ENCODE results near the gene HAP1.
A peak's percentile ranks its signal among the peaks of the same experiment; 100 is the strongest.
"Not testable (repeated sequence)": the region's sequence is repeated elsewhere in the genome, so short reads cannot be mapped to it uniquely, and the experiment has no call there.

Gene HAP1

DNA sequence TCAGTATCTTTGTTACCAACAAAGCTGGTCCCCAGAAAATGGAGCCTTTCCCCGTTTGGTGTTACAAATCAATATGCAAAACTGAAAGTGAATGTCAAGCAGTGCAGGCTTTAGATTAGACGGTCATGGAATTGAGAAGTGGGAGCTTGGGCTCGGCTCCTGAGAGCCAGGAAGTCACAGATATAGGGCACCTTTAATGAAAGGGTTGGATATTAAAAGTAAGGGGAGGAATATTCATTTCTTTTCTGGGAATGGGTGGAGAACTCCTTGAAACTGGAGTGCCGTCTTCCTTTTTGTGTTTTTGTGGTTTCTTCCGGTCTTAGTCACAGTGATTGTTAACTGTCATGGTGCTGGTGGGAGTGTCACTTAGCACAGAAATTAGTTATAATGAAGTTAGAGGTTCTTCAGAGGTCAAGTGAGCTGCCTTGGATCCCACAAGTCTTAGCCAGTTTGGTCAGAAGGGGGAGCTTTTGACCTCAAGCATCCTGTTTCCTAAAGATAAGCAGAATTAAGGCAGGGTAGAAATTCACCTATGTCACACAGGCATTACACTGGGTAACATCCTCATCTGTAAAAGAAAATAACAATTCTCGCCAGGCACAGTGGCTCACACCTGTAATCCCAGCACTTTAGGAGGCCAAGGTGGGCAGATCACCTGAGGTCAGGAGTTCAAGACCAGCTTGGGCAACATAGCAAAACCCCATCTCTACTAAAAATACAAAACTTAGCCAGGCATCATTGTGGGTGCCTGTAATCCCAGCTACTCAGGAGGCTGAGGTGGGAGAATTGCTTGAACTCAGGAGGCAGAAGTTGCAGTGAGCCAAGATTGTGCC lies 55.3 kb downstream of the HAP1 start:
- peak in 1 of 2 experiments; percentile 36 for DNase-seq (ENCODE audit: low read depth in 1 of 2, low spot score in 1 of 2)
- in situ Hi-C loops (cut with HindIII; ENCODE audit: low pct_unique_long_range_greater_than_20kb, low sequenced_read_pairs) = no loop called here
- TF ChIP-seq JUND (IDR thresholded peaks at IDR 0.05; ENCODE audit: low read depth) = no peak

DNA sequence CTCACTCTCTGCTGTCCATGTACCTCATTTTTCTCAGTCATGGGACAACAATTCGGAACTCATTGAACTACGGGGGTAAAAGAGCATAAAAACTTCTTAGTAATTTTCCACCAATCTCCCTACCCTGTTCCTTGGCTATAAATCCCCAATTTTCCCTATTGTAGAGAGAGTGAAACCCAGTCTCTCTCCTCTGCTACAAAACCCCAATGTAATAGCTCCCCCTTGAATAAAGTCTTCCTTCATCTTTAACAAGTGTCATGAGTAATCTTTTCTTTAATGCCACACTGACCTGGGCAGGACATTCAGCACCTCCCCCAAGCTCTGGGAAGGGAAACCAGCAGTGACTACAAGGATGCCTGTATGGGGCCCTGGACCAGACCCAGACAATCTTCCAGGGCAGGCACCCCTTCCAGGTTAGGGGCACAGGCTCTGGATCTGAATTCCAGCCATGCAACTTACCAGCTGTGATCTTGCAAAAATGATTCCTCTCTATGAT lies 56.0 kb downstream of the HAP1 start:
- DNase-seq (ENCODE audit: low read depth in 1 of 2, low spot score in 1 of 2) = peak in 1 of 2 experiments; percentile 66
- in situ Hi-C loops (cut with HindIII; ENCODE audit: low pct_unique_long_range_greater_than_20kb, low sequenced_read_pairs) = no loop called here
- TF ChIP-seq JUND (IDR thresholded peaks at IDR 0.05; ENCODE audit: low read depth) = no peak

GRCh38 chr17:41676058-41676419 lies 58.4 kb downstream of the HAP1 start:
- no peak for DNase-seq (ENCODE audit: low read depth in 1 of 2, low spot score in 1 of 2)
- in situ Hi-C loops (cut with HindIII; ENCODE audit: low pct_unique_long_range_greater_than_20kb, low sequenced_read_pairs) = no loop called here
- TF ChIP-seq JUND (IDR thresholded peaks at IDR 0.05; ENCODE audit: low read depth) = no peak

DNA sequence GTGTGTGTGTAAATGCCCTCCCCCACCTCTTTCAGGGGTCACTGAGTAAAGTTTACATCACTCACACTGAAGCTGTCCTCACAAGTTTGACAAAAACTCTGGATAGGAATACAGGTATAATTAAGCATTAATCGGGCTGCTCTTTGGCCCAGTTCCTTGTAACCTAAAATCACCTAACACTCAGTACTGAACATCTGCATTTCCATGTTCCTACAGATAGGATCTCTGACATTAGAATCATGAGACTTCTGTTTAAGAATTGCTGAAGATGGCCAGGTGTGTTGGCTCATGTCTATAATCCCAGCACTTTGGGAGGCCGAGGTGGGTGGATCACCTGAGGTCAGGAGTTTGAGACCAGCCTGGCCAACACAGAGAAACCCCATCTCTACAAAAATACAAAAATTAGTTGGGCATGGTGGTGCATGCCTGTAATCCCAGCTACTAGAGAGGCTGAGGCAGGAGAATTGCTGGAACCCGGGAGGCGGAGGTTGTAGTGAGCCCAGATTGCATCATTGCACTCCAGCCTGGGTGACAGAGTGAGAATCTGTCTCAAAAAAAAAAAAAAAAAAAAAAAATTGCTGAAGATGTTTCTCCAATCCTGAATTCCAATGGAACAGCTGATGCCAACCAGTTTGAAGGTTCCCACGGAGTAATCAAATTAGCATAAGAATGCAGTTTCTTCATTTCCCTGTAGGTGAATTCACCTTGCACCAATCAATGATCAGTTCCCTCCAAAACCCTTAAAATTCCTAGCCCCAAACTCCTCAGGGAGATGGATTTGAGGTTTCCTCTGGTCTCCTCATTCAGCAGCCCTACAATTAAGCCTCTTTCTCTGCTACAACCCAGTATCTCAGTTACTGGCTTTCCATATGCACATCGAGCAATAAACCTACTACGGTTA lies 59.0 kb downstream of the HAP1 start:
- in situ Hi-C loops (cut with HindIII; ENCODE audit: low pct_unique_long_range_greater_than_20kb, low sequenced_read_pairs); DNase-seq (ENCODE audit: low read depth in 1 of 2, low spot score in 1 of 2): not testable (repeated sequence)

Measured in T47D (cell line).